COLO668 (cell line): Measurements from ENCODE around the gene BHLHA15.

Source experiments
- DNase-seq: peaks from one replicate; lab custom pipeline; 2025; ENCODE audit not compliant: unreplicated experiment; lab: John Stamatoyannopoulos, UW

Gene BHLHA15

DNA sequence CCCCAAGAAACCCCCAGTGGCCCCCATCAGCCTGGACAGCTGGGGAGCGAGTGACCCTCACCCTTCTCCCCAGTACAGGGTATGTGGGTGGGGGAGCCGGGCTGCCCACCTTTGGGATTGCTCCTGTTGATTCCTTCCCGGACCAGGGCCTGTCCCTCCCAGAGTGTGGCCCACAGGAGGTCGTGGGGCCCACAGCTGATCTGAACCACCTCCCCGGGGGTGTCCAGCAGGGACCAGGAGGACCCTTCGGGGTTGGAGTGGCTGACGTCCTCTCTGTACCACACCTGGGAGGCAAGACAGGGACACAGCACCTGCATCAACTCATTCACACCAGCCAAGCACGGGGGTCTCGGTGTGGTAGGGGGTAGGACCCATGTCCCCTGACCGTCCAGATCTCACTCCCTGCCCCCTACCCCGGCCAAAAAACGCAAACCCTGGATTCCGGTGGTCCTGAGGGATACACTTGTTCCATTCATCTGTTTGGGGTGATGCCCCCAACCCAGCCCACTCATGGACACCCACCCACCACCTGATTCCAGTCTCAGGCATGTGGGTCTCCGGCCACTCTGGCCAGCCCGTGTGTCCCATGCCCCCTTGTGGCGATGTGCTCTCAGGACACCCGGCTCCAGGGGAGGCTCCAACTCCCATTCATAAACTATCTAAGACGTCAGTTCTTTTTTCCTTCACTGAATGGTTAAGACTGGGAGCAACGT lies 29.9 kb downstream of the BHLHA15 start:
- DNase-seq: peak; percentile 38

DNA sequence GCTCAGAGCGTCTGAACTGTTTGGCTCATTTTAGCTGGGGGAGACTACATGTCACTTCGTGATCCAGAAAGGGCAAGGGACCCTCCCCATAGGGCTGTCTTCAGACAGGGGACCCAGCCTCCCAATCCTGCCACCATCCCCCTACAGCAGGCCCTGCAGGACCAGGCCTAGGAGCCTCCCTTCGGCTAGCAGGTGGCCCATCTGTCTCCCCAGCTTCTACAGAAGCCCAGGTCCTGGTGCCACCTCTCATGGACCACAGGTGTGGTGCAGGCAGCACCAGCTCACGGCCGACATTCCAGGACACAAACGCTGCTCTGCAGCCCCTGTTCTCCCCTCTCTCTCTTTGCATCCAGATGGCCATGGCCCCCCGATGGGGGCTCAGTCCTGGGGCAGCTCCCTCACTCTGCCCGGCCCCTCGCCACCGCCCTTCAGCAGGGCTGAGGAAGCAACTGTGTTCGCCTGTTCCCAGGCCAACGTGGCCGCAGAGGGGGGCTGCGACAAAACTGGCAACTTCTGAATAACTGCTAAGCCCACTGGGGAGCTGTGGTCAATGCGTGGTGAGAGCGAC lies 30.5 kb downstream of the BHLHA15 start:
- DNase-seq: no peak

DNA sequence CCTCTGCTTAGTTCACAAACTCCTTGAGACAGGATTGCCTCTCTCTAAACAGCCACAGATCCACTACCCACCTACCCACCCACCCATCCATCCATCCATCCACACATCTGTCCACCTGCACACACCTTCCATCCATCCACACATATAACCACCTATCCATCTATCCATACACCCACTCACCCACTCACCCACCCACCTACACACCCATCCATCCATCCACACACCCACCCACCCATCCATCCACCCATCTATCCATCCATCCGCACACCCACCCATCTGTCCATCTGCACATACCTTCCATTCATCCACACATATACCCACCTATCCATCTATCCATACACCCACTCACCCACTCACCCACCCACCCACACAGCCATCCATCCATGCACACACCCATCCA lies 31.1 kb downstream of the BHLHA15 start:
- DNase-seq: no peak

DNA sequence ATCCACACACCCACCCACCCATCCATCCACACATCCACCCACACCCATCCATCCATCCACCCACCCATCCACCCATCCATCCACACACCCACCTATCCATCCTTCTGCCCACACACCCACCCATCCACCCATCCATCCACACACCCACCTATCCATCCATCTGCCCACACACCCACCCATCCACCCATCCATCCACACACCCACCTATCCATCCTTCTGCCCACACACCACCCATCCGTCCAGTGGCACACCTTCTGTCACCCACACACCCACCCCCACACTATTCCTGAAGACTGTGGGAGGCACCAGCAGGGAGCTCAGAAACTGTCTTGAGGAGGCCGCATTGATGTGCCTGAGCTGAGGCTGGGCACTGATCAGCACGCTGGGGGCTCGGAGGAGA lies 31.7 kb downstream of the BHLHA15 start:
- DNase-seq: no peak

DNA sequence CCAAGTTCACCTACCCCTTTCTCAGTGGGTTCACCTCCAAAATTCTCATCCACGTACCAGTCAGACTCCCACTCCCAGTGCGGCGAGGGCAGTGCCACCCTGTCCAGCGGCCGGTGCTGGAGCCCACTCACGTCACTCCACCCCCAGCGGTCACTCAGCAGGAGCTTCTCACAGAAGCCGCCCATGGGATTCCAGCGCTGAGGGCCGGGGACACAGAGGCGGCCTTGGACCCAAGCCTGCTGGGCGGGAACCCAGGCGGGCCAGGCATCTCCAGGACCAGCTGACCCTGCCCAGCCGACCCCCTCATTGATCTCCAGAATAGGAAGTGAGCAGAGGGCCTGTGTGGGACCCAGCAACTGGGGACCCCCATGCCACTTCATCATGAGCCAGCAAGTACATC lies 33.6 kb downstream of the BHLHA15 start:
- DNase-seq: no peak

DNA sequence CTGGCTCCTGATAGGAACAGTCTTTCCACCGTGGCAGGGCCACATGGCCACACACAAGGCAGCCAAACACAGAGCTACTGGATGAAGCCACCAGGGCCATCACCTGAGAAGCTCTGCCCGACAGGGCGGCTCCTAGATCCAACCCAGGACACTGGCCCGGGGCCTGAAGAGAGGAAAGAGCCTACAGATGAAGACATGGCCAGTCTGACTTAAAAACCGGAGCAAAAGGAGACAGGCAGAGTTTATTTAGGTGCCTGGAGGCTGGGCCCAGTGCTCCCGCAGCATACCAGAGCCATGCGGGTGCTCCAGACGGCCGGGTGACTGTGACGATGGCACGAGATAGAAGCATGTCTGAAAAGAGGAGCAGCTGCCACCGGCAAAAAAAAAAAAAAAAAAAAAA lies 36.9 kb downstream of the BHLHA15 start:
- DNase-seq: no peak

DNA sequence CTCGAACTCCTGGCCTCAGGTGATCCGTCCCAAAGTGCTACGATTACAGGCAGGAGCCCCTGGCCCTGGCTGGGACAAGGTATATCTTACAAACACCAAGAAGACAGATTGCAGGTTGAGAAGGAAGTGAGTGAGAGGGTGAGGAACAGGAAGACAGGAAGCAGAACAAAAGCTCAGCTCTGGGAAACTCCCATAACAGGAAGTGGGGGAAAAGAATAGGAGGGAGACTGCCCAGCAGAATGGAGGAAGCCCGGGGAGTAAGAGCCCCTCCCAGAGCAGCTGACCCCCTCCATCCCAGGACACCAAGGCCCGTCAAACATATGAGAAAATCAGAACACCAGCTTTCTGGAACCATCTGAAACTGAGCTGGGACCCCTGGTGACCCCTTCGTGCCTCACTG lies 37.9 kb downstream of the BHLHA15 start:
- DNase-seq: no peak

DNA sequence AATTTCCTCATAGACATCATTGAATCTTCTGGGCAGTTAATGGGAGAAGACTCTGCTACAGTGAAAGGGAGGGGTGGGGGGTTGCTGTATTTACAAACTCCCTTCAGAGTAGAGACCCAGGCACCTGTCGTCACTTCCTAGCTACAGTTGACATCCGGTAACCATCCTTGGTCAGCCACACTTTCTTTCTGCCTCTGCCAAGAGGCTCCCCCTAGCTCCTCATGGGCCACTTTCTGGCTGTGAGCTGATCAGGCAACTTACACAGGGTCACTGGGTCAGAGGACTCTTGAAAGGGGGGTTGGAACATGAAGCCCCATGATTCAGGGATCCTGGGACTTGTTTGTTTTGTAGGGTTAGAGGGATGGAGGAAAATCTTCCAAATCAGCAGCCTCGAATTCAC lies 39.5 kb downstream of the BHLHA15 start:
- peak; percentile 11 for DNase-seq

DNA sequence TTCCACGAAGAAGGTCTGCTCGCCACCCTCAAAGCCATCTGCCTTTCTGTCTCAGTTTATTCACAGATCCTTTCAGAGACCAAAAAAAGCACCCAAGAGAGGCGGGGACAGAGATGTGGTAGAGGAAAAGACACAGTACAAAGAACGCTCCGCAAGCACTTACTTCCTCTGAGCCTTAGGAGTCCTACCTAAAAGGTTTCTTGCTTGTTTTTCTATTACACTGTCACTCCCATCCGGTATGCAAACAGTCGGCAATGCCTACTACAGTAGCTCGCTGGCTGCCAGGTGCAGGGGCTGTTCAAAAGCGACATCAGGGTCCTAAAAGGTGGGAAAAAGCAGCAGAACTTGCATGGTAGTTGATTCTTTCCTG lies 40.0 kb downstream of the BHLHA15 start:
- no peak for DNase-seq

DNA sequence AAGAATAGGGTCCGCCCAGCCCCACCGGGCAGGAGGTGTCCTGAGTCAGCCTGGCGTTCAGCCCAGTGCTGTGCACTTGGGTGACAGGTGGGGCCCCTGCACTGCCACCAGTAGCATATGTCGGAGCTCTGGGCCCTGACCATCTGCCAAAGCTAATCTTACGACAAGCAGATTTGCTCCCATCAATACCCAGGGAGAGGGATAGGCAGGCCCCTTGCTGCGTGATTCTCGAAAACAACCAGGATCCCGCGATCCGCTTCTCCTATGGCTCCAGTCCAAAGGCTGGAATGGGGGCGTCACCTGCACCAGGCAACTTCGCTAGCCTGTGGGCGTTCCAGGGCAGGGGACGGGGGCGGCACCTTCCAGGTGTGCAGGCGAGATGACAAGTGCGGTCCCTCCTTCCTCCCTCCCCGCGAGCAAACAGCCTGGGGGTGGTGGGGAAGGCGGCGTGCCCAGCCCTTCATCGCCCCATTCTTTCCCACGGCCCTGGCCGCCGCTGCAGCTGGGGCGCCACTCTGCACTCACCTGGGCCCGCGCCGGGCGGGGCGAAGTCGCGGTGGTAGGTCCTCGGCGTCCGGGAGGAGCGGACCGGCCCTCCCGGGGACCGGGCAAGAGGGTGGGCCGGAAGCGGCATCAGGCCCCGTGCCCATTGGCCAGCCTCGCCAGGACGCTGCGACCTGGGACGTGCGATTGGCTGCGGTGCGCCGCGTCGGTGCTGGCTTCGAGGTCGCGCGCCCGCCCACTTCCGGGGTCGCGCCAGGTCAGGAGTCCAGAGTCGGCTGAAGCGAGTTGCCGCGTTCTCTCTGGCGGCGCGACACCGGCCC lies 40.6 kb downstream of the BHLHA15 start, which contains the start of gene TECPR1:
Gene TECPR1, minus strand, starts transcription at position 632 of the 824 bp plus-strand sequence. CDS start 6,086 bp downstream, outside the sequence.
- peak; percentile 95 for DNase-seq

DNA sequence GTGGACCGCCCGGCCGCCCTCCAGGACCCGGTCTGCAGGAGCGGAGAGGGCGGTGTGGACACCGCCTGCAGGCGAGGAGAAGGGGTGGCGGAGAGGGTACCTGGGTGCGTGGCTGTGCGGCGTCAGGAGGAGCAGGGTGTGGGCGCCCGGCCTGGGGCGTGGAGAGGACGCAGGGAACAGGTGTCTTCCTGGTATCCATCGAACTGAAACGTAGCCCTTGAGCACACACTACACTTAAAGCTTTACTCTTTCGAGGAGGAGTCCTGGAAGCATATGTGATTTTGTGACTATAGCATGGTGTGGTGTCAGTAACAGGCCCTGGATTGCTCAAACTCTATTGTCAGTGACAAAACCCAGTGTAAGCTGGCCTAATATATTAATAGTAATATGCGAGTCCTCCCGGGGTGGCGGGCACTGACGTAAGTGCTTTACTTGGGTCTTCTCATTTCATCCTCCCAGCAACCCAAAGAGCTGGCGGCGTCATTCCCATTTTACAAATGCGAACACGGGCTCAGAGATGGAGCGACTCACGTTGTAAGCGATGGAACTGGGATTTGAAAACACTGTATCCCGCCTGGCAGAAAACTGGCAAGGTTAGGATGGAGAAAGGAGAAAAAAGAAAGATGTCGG lies 41.3 kb downstream of the BHLHA15 start:
- DNase-seq: peak; percentile 70

DNA sequence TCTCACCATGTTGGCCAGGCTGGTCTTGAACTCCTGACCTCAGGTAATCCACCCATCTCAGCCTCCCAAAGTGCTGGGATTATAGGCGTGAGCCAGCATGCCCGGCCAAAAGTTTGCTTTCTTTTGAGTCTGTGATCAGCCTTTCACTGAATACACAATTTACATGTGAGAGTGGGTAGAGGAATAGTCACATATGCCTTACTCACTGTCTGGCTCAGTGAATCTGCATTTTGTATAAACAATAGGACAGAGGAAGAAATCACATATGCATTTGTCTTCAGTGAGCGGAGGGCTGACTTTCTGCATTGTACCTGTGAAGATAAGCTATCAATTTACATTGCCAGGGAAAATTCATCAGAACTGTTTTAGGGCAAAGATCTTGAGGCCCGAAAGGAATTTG lies 43.3 kb downstream of the BHLHA15 start:
- no peak for DNase-seq

DNA sequence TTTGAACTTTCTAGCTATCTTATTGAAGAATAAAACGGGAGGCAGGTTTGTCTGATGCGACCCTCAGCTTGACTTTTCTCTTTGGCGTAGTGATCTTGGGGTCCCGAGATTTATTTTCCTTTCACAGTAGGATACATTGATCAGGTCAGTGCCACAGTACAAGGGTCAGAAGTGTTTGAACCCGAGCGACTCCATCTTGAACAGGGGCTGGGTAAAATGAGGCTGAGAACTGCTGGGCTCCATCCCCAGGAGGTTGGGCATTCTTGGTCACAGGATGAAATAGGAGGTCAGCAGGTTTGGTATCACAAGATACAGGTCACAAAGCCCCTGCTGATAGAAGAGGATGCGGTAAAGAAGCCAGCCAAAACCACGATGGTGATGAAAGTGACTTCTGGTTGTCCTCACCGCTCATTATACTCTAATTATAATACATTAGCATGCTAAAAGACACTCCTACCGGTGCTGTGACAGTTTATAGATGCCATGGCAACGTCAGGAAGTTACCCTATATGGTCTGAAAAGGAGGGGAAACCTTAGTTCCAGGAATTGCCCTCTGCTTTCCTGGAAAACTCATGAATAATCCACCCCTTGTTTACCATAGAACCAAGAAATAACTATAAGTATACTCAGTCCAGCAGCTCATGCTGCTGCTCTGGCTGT lies 43.8 kb downstream of the BHLHA15 start:
- DNase-seq: no peak

DNA sequence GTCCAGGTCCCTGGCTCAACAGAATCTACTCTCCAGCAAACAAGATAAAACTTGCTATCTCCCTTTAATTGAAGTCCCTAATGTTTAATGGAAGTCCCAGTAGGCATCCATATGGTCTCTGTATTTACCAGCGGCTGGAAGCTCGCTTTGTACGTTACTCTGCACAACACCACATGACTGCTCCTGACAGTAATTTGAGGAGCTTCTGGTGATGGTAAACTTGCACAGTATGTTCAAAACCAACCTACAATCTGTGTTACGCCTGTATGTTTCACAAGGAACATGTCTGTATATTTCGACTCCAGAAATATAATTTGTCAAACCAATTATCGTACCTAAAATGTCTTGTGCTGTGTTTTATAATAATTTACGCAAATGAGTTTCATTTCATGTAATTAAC lies 45.2 kb downstream of the BHLHA15 start:
- no peak for DNase-seq

DNA sequence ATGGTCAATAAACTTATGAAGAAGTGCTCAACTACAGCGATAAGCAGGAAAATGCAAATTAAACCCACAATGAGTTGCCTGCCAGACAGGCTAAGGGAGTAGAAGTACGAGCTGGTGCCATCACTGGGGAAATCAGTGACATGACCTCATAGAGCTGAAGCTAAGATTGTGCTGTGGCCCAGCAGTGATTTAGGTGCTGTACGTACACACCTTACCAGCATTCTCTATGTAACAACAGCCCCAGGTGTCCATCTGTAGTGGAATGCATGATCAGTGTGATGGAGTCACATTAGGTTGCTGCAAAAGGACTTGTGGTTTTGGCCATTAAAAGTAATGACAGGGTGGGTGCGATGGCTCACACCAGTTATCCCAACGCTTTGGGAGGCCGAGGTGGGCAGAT lies 46.5 kb downstream of the BHLHA15 start:
- no peak for DNase-seq
